GM21447 (cell line): Measurements from ENCODE around the gene SBK1.
"Not testable (repeated sequence)": the region's sequence is repeated elsewhere in the genome, so short reads cannot be mapped to it uniquely, and the experiment has no call there.

Experiments used
- ATAC-seq: cut with Tn5 transposase; IDR thresholded peaks from one replicate; pipeline ENCODE4 v1.9.1; 2021; ENCODE audit not compliant: unreplicated experiment

Gene SBK1

GRCh38 chr16:28330232-28330631 lies 37.9 kb downstream of the SBK1 start:
- not testable (repeated sequence) for ATAC-seq

- ATAC-seq = not testable (repeated sequence)
Observed at GRCh38 chr16:28330981-28331380, 38.7 kb downstream of the SBK1 start.

- ATAC-seq = not testable (repeated sequence)
Observed at GRCh38 chr16:28332632-28333031, 40.3 kb downstream of the SBK1 start.

- ATAC-seq = not testable (repeated sequence)
Observed at GRCh38 chr16:28335678-28336077, 43.4 kb downstream of the SBK1 start.

GRCh38 chr16:28336940-28337710 lies 44.8 kb downstream of the SBK1 start:
- ATAC-seq = not testable (repeated sequence)

GRCh38 chr16:28338230-28338629 lies 45.9 kb downstream of the SBK1 start:
- not testable (repeated sequence) for ATAC-seq

- ATAC-seq = not testable (repeated sequence)
Observed at GRCh38 chr16:28362600-28362999, 70.3 kb downstream of the SBK1 start.

- ATAC-seq = not testable (repeated sequence)
Observed at GRCh38 chr16:28363408-28363807, 71.1 kb downstream of the SBK1 start, which contains the start of gene NPIPB6. NPIPB6 (minus strand) TSS chr16:28363508; CDS start chr16:28362822, 686 bp downstream.

- ATAC-seq = peak; percentile 85
Observed at GRCh38 chr16:28364268-28365173, 72.2 kb downstream of the SBK1 start.

GRCh38 chr16:28367926-28368325 lies 75.6 kb downstream of the SBK1 start:
- not testable (repeated sequence) for ATAC-seq
